Activated T-cell treated with anti-CD3 and anti-CD28 coated beads, Interleukin-2, amount 50 U/mL, for 72 hours (primary cell): ENCODE results near the gene GID8. TPM values are rescaled to one million over a fixed set of nuclear protein-coding genes. Genes with fewer than 3 reads are reported as not detected.
A peak's percentile ranks its signal among the peaks of the same experiment; 100 is the strongest.

Experiments
- ATAC-seq, 2 donors: fragments of 150-1000 bp; cut with Tn5 transposase; replicated peaks in 1 of 2; 2 replicates each; pipeline ENCODE4 v1.10.0; 2021; ENCODE audit warnings: moderate library complexity in 2 of 2, mild to moderate bottlenecking in 1 of 2
- DNase-seq, 2 donors: peaks; one replicate each; pipeline ENCODE4 v3.0.0; 2021 to 2022; ENCODE audit warnings: mixed read lengths in 1 of 2
- H3K27ac Mint-ChIP-seq: one replicate; pipeline ENCODE4 v1.8.0; 2022; ENCODE audit warnings: mild to moderate bottlenecking, moderate library complexity, mixed read lengths
- H3K27me3 Mint-ChIP-seq: one replicate; pipeline ENCODE4 v1.8.0; 2022; ENCODE audit warnings: low read depth, mixed read lengths
- H3K36me3 Mint-ChIP-seq, 2 donors: one replicate each; pipeline ENCODE4 v1.8.0; 2022; ENCODE audit warnings: mixed read lengths in 2 of 2, mild to moderate bottlenecking in 1 of 2; ENCODE audit not compliant: insufficient read depth in 2 of 2
- H3K4me1 Mint-ChIP-seq: one replicate; pipeline ENCODE4 v1.8.0; 2022; ENCODE audit warnings: low read depth, mixed read lengths
- H3K4me3 Mint-ChIP-seq, 2 donors: one replicate each; pipeline ENCODE4 v1.8.0; 2022; ENCODE audit warnings: mild to moderate bottlenecking in 2 of 2, mixed read lengths in 2 of 2, moderate library complexity in 2 of 2
- H3K9me3 Mint-ChIP-seq, 2 donors: one replicate each; pipeline ENCODE4 v1.8.0; 2022; ENCODE audit warnings: mixed read lengths in 2 of 2
- total RNA-seq, 2 donors: library from RNA; stranded (reverse); gene quantifications; one replicate each; pipeline ENCODE4 v1.2.3, GENCODE V29; 2022

GID8 gene
- total RNA-seq, 2 donors from 2014 or later = 36.0 to 47.2 TPM

- no peaks in the 10 kb centered on the region for H3K9me3 Mint-ChIP-seq
Measured at GRCh38 chr20:62907384-62908317, 30.3 kb upstream of the GID8 start.

DNA sequence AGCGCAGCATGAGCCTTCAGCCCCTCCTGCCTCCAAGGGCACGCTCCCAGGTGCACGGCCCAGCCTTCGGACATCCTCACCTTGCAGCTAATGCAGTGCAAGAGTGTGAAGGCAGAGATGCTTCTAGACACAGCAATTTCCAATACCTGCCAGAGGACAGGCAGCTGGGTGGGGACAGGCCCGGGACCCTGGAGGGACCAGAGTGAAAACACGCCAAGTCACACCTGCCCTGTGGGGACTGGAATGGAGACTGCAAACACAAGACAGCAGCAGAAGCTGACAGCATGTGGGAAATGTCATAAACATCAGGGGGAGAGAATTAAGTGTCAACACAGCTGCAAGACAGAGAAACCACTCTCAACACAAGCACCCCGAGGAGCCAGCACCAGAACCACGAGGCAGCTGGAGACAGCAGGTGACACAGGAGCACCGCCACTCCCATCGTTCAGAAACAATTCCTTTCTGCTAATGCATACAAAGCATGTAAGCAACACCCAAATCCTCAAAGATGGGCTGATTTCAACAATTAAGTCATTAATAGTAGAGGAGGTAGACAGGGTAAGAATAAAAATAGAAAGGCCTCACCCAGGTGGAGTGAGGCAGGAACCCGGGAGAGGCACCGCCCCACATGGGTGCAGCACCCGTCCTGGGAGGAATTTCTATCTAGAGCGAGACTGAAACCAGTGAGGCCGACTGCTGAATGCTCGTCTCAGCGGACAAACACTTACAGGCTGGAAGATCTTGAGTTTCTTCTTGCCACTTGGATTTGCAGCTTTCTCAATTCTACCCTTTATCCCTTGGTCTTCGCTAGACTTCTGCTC, 28.8 kb upstream of the GID8 start:
- Mint-ChIP-seq H3K9me3 (no peaks in the 10 kb centered on the region), H3K27ac (no peak overlapping the region), H3K36me3 (peaks cover 13 to 46% of the 10 kb centered on the region in 2 donors), H3K27me3 (no peaks in the 10 kb centered on the region), H3K4me3 (no peak overlapping the region), H3K4me1 (peaks cover 43% of the 10 kb centered on the region)
- ATAC-seq (no peak), DNase-seq (no peak)

More at GRCh38 chr20:62907384-62908317, 30.3 kb upstream of the GID8 start:
- Mint-ChIP-seq H3K27ac (peak overlapping the region; percentile 27), H3K4me1 (peaks cover 51% of the 10 kb centered on the region), H3K4me3 (no peak overlapping the region), H3K27me3 (no peaks in the 10 kb centered on the region), H3K36me3 (peaks cover 16 to 46% of the 10 kb centered on the region in 2 donors)
- ATAC-seq = peak; percentile 69 to 75
- peak; percentile 56 to 62 for DNase-seq

- Mint-ChIP-seq H3K27me3 (no peaks in the 10 kb centered on the region), H3K36me3 (peaks cover 10 to 43% of the 10 kb centered on the region in 2 donors), H3K4me3 (no peak overlapping the region), H3K27ac (no peak overlapping the region), H3K4me1 (peaks cover 44% of the 10 kb centered on the region), H3K9me3 (no peaks in the 10 kb centered on the region)
- ATAC-seq (no peak), DNase-seq (no peak)
Measured at GRCh38 chr20:62910217-62910766, 27.7 kb upstream of the GID8 start.

DNA sequence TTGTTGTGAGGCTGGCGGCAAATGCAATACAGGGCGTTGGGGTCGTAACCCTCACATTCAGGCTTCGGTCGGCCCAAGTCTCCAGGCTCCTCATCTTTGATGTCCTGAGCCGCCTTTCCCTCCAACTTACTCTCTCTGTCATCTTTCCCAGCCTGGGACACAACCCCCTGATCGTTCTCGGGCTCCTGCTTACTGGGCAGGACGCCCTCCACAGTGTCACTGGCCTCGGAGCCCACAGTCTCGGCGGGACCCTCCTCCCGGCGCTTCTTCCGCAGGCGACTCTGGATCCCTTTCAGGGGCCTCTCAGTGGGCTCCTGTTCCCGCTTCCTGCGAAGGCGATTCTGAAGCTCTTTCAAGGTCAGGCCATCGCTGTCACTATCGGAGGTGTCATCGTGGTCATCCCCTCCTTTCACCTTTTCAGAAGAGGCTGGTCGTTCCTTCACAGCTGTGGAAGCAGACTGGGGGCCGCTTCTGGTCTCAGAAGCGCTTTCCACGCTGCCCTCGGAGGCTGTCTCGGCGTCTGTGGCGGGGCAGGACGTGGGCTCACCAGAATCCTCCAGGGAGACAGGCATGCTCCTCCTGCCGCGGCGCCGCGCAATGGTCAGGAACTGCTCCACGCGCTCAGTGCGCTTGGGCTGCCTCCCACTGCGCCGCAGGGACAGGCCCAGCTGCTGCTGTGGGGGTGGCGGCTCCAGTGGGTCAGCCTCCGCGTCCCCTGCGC, 27.0 kb upstream of the GID8 start:
- ATAC-seq = no peak
- Mint-ChIP-seq H3K27me3 (no peaks in the 10 kb centered on the region), H3K4me3 (no peak overlapping the region), H3K4me1 (peaks cover 47% of the 10 kb centered on the region), H3K9me3 (no peaks in the 10 kb centered on the region), H3K36me3 (peaks cover 6 to 40% of the 10 kb centered on the region in 2 donors), H3K27ac (no peak overlapping the region)
- no peak for DNase-seq

DNA sequence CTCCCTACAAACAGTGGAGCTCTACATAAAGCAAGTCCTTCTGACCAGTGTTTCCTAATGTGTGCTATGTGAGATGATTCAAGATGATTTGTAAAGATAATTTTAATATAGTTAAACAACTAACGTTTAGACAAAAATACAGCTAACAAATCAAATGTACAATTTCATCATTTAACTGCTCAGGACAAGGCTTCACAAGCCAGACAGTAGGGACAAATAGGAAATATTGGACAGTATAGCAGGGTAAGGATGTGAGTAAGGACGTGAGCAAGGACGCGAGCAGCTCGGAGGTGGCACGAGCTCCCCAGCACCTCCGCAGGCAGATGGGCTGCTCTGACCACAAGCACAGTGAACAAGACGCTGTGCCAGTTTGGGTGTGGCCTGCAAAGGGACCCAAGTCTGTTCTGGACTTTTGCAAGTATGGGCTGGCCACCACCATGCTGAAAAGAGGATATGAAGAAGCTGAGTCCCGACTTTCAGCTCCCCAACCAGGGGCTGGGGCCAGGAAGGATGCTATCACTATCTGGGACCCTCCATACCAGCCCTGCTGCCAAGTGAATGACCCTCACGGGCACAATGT, 26.2 kb upstream of the GID8 start:
- ATAC-seq = no peak
- H3K27me3 Mint-ChIP-seq = no peaks in the 10 kb centered on the region
- peaks cover 7 to 38% of the 10 kb centered on the region in 2 donors for H3K36me3 Mint-ChIP-seq
- no peaks in the 10 kb centered on the region for H3K9me3 Mint-ChIP-seq
- H3K27ac Mint-ChIP-seq = no peak overlapping the region
- H3K4me1 Mint-ChIP-seq = peaks cover 56% of the 10 kb centered on the region
- no peak overlapping the region for H3K4me3 Mint-ChIP-seq
- DNase-seq = no peak

DNA sequence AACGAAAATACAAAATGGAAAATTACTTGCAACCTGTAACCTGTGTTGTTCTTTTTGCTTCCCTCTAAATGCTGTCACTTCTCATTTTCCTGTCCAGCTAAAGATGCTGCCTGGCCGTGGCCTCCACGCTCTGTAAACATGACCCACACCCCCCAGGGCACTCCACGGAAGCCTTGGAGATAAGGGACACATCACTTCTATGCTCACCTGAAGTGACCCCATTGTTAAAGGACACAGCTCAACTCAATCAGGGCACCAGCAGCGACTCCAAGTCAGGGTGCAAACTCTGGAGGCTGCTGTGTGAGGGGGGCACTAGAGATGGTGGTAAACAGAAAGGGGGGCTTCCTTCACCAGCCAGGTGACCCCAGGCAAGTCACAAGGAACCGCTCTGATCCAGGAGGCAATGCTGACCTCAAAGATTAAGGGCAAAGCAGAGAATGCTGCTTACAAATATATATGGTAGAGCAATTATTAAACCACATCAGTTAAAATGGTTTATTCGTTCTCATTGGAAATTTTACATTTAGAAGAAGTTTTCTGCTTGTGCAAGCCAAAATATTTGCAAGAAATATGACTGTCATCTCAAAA, 24.8 kb upstream of the GID8 start:
- peaks cover 59% of the 10 kb centered on the region for H3K4me1 Mint-ChIP-seq
- no peak overlapping the region for H3K27ac Mint-ChIP-seq
- peaks cover 6 to 35% of the 10 kb centered on the region in 2 donors for H3K36me3 Mint-ChIP-seq
- H3K4me3 Mint-ChIP-seq = no peak overlapping the region
- ATAC-seq (no peak), DNase-seq (no peak)
- no peaks in the 10 kb centered on the region for H3K27me3 Mint-ChIP-seq
- H3K9me3 Mint-ChIP-seq = no peaks in the 10 kb centered on the region

- H3K4me3 Mint-ChIP-seq = no peak overlapping the region
- H3K4me1 Mint-ChIP-seq = peaks cover 72% of the 10 kb centered on the region
- no peaks in the 10 kb centered on the region for H3K27me3 Mint-ChIP-seq
- ATAC-seq (no peak), DNase-seq (no peak)
- H3K36me3 Mint-ChIP-seq = peaks cover 6 to 38% of the 10 kb centered on the region in 2 donors
- no peaks in the 10 kb centered on the region for H3K9me3 Mint-ChIP-seq
- H3K27ac Mint-ChIP-seq = no peak overlapping the region
Measured at GRCh38 chr20:62914436-62914835, 23.5 kb upstream of the GID8 start.

DNA sequence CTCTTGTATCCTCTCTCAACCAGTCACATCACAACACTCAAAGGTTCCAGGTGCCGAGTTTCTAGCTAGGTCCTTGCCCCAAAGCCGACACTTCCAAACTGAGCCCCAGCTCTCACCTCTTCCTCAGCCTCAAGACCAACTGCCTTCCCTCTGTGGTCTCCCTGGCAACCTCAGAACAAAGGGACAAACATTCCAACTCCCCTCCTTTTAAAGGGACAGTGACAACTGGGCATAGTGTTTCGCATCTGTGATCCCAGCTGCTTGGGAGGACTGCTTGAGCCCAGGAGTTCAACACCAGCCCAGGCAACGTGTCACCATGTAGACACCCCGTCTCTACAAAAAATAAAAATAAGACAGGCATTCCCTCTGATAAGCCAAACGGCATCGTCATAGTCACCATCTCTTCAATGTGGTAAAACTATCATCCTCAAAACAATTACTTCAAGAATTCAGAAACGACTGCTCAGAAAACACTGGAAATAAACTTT, 22.9 kb upstream of the GID8 start:
- Mint-ChIP-seq H3K9me3 (no peaks in the 10 kb centered on the region), H3K27ac (peak overlapping the region; percentile 14), H3K27me3 (no peaks in the 10 kb centered on the region), H3K4me1 (peaks cover 74% of the 10 kb centered on the region), H3K4me3 (peak overlapping the region; percentile 1 to 61), H3K36me3 (peaks cover 3 to 34% of the 10 kb centered on the region in 2 donors)
- DNase-seq = no peak
- no peak for ATAC-seq

GRCh38 chr20:62916703-62917476, 21.1 kb upstream of the GID8 start:
- no peak for ATAC-seq
- Mint-ChIP-seq H3K36me3 (peaks cover 3 to 24% of the 10 kb centered on the region in 2 donors), H3K9me3 (no peaks in the 10 kb centered on the region), H3K4me1 (peaks cover 82% of the 10 kb centered on the region), H3K27ac (peak overlapping the region; percentile 89), H3K4me3 (peak overlapping the region; percentile 61 to 87), H3K27me3 (no peaks in the 10 kb centered on the region)
- DNase-seq = no peak

DNA sequence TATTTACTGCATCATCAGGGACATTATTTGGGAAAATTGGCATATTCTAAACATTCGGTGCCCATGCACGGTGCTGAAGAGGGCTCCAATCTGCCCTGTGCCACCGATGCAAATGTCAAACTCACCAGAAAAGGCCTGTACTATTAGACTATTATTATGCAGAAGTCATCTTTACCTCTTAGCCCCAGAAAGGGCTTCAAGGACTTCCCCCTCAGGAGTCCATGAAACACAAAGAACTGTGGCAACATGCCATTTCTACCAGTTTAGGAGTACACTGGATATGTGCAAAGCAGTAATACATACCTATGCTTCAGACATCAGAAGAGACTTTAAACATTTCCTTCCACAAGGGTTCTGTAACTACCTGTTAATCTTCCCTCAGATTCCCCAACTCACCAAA, 20.2 kb upstream of the GID8 start:
- H3K27ac Mint-ChIP-seq = peak overlapping the region; percentile 96

DNA sequence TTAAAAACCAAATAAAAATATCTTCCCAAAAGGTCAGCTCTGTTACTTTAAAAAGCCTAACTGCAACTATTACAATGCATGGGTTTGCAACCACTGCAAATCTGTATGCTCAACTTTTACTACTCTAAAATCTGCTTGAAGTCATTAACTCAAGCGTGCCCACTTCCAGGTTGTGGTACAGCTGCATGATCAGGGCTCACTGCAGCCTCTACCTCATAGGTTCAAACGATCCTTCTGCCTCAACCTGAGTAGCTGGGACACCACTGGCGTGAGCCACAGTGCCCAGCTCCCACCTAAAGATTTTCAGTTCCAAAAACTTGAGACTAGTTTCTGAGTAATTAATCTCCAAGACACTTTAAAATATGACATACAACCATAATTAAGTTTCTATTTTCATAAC, 19.8 kb upstream of the GID8 start:
- DNase-seq (peak; percentile 34 to 45), ATAC-seq (peak; percentile 54 to 55)
- peak overlapping the region; percentile 80 to 87 for H3K4me3 Mint-ChIP-seq
- no peaks in the 10 kb centered on the region for H3K27me3 Mint-ChIP-seq
- peaks cover 3 to 19% of the 10 kb centered on the region in 2 donors for H3K36me3 Mint-ChIP-seq
- peaks cover 91% of the 10 kb centered on the region for H3K4me1 Mint-ChIP-seq
- peak overlapping the region; percentile 96 for H3K27ac Mint-ChIP-seq
- no peaks in the 10 kb centered on the region for H3K9me3 Mint-ChIP-seq

More for the DNA sequence above, 20.2 kb upstream of the GID8 start:
- ATAC-seq (no peak), DNase-seq (no peak)
- Mint-ChIP-seq H3K27me3 (no peaks in the 10 kb centered on the region), H3K36me3 (peaks cover 3 to 21% of the 10 kb centered on the region in 2 donors), H3K9me3 (no peaks in the 10 kb centered on the region), H3K4me3 (peak overlapping the region; percentile 80 to 87), H3K4me1 (peaks cover 90% of the 10 kb centered on the region)
